Activated T-cell treated with anti-CD3 and anti-CD28 coated beads for 1 hour (primary cell): ENCODE data around the gene XIAP.
"Not testable (repeated sequence)": the region's sequence is repeated elsewhere in the genome, so short reads cannot be mapped to it uniquely, and the experiment has no call there.

Experiments
- DNase-seq: peaks from one replicate; pipeline ENCODE4 v3.0.0-alpha.2; 2020; ENCODE audit warnings: low read depth

The XIAP gene

DNA sequence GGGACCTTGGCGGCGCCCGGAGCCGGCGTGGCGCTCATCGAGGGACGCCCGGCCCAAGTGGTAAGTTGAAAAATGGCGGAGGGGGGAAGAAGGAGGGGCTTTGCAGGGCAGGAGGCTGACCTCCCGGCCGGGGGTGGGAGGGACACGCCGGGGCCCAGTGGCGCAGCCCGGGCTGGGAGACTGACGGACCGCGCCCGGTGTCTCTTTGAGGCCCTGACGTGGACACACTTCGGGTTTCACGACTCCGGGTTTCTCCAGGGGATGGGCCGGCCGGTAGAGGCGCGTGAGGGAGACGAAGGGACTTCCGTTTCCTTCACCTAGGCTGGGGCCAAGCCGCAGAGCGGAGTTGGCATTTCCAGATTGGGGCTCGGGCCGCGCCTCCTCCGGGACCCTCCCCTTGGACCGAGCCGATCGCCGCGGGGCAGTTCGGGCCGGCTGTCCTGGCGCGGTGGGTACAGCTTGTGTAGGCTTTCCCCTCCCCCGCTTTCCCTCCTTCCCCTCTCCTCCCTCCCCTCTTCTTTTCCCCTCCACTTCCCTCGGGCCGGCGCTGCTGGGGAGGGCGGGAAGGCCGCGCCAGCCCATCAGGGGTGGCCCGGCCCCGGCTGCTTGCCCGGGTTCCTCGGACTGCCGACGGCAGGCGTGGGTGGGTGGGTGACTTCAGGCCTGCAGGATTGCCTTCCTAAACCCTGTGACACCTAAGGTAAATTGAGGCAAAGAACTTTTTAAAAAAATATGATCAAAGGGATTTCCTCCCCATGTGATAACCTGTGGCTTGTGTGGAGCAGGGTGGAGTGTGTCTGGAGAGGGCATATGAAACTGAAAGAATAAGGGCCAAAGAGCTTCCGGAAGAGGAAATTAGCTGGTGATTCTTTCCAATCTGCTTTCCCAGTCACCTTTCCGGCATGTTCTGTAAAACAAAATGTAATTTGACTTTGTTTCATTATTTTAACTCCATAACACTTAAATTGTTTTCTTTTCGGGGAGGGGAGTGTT lies at the start of gene XIAP:
XIAP (plus strand) TSS at position 208 of the 993 bp plus-strand sequence. CDS start 25,610 bp downstream, outside the sequence.
- peak; percentile 45 for DNase-seq

GRCh38 chrX:123814343-123814742 lies 45.5 kb upstream of the XIAP start:
- no peak for DNase-seq

DNA sequence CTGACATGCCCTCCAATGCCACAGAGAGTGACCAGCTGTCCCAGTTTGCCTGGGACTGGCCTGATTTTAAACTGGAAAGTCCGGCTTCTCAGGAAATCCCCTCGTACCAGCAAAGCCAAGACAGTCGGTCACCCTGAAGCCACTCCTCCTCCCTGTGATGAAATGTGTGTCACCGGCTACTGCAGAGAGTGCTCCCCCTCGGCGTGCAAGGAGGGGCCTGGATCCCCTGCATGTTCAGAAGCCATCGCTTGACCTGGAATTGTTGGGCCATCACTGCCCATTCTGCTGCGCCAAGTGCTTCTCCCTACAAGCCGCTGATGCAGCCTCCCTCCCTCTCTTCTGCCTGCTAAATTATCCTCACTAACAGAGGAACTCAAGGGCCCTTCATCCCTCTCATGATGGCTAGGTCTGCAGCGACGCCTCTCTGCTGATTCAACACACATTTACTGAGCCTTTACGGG lies 44.9 kb upstream of the XIAP start:
- DNase-seq: not testable (repeated sequence)

- no peak for DNase-seq
Measured at GRCh38 chrX:123817288-123817894, 42.5 kb upstream of the XIAP start.

DNA sequence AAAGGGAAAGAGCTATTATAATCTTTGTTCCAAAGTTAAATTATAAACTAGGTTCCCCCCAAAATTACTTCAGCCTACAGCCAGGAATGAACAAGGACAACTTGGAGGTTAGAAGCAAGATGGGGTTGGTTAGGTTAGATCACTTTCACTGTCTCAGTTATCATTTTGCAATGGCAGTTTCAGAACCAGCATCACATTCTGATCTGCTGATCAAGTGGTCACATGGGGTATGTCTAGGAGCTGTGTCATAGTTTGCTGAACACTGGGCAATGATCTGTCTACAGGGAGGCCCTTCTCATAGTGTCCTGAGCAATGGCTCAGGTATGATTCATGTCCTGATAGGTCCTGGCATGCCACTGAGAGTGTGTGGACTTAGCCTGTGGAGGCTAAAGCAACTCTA lies 41.6 kb upstream of the XIAP start:
- DNase-seq: no peak

DNA sequence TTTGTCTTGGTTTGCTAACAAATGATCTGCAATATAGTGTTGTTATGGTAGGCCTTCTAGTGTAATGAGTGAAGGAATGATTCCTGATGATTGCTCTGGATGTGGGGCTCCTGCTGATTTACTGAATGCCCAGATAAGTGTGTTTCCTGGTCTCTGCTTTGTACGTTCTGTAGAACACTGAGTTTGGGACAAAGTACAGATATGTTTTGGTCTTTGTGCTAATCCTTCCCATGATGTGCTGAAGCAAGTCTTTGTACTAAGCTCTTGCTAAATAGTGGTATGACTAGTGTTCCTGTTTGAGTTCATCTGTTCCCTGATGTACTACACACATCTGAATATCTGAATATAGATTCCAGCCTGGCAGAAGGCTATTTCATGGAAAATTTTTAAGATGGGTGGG lies 36.9 kb upstream of the XIAP start:
- no peak for DNase-seq

GRCh38 chrX:123830309-123830708 lies 29.5 kb upstream of the XIAP start:
- no peak for DNase-seq

GRCh38 chrX:123833387-123833786 lies 26.5 kb upstream of the XIAP start:
- DNase-seq: peak; percentile 32

GRCh38 chrX:123834116-123834515 lies 25.7 kb upstream of the XIAP start:
- no peak for DNase-seq

- DNase-seq: no peak
Measured at GRCh38 chrX:123835661-123836371, 24.0 kb upstream of the XIAP start.

- not testable (repeated sequence) for DNase-seq
Measured at GRCh38 chrX:123845129-123845528, 14.7 kb upstream of the XIAP start.

DNA sequence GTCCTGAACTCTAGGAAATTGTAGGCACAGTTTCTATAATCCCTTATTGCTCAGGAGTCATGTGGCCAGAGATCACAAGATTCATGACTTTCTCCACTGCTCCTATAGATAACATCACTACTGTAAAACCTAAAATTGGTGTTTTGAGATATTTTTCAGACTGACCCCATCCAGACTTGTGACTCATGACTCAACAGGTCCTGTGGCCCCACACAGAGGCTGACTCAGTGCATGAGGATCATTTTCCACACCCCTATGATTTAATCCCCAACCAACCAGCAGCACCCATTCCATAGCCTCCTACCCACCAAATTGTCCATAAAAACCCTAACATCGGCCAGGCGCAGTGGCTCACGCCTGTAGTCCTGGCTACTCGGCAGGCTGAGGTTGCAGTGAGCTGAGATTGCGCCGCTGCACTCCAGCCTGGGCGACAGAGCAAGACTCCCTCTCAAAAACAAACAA lies 13.2 kb upstream of the XIAP start:
- no peak for DNase-seq

- no peak for DNase-seq
Measured at GRCh38 chrX:123847056-123847455, 12.8 kb upstream of the XIAP start.

GRCh38 chrX:123849096-123849495 lies 10.8 kb upstream of the XIAP start:
- DNase-seq: no peak

DNA sequence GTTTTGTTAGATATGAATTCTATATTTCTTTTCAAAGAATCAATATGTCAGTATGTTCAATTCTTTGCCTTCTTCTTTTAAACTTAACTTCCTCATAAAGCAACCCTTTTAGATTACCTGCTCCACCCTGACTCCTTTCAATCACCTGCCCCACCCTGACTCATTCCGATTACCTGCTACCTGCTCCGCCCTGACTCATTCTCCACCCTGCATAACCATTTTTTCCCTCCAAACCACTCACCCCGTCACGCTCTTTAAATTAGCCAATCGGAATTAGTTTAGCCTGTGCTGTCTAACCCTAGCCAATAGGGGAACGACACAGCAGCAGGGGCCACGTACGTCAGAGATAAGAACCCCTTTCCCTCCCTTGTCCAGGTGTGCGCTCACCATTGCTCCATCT lies 9.9 kb upstream of the XIAP start:
- not testable (repeated sequence) for DNase-seq

- no peak for DNase-seq
Measured at GRCh38 chrX:123851079-123851478, 8.8 kb upstream of the XIAP start.

GRCh38 chrX:123854329-123854728 lies 5.5 kb upstream of the XIAP start:
- DNase-seq: no peak

GRCh38 chrX:123859409-123859845 lies 426 bp upstream of the XIAP start:
- DNase-seq: no peak

DNA sequence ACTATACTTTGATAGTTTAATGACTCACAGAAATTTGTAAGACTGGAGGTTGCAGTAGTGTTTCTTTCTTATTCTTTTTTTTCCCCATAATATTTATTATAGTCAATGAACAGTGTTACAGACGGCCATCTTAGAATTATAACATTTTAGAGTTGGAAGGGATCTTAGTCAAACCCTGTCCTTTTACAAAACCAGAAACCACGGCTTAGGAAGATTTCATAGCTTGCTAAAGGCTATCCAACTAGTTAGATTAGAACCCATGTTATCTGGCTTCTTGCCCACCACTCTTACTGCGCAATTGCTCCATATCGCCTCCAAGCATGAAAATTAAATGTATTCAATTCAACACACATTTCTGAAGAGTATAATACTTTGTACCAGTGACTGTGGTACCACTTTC lies 1.1 kb downstream of the XIAP start:
- no peak for DNase-seq

GRCh38 chrX:123869488-123869887 lies 9.6 kb downstream of the XIAP start:
- no peak for DNase-seq

- DNase-seq: no peak
Measured at GRCh38 chrX:123871309-123871708, 11.5 kb downstream of the XIAP start.

GRCh38 chrX:123873956-123874355 lies 14.1 kb downstream of the XIAP start:
- no peak for DNase-seq
